Breast epithelium (tissue), 3 donors: ENCODE data around the gene ARHGEF3.

ENCODE experiments used
- CTCF ChIP-seq, 3 donors: fragments of 450-650 bp; IDR thresholded peaks; one replicate each; pipeline ENCODE4 v1.5.1; 2016 to 2017; ENCODE audit warnings: antibody characterized with exemption in 3 of 3, mild to moderate bottlenecking in 3 of 3, moderate library complexity in 3 of 3
- POLR2A ChIP-seq: fragments of 450-650 bp; IDR thresholded peaks from one replicate; pipeline ENCODE4 v1.6.1; 2016; ENCODE audit warnings: antibody characterized with exemption, mild to moderate bottlenecking, moderate library complexity

- TF ChIP-seq CTCF (IDR thresholded peaks at IDR 0.05) (no peak), POLR2A (no peak)
Observed at GRCh38 chr3:56795097-56795828, 6.5 kb downstream of the ARHGEF3 start.
